Adipose tissue (tissue), 3 donors: ENCODE measurements around the gene KIF21B. TPM values are rescaled to one million over a fixed set of nuclear protein-coding genes. Genes with fewer than 3 reads are reported as not detected.

Source experiments
- H3K27ac ChIP-seq: one replicate; pipeline ENCODE4 v1.5.1; 2013; ENCODE audit warnings: low read depth, low read length
- WGBS, 3 donors: extraction: QIAGEN DNeasy Blood & Tissue Kit; methylation state at CpG; one replicate each; pipeline ENCODE4 v1.1.7; 2013; 5-methylcytosine and 5-hydroxymethylcytosine counted together
- polyA plus RNA-seq, 3 donors: library from polyadenylated mRNA; stranded (reverse); fragments of 200-250 nt; gene quantifications; one replicate each; pipeline ENCODE4 v1.2.3, GENCODE V29; 2013
- donor health status: healthy with polysubstance abuse.
- donor health status: Bipolar disorder and iron deficiency.
- donor health status: healthy.

Gene KIF21B
- polyA plus RNA-seq, 3 donors: 0.46 to 1.2 (median 1.1) TPM

DNA sequence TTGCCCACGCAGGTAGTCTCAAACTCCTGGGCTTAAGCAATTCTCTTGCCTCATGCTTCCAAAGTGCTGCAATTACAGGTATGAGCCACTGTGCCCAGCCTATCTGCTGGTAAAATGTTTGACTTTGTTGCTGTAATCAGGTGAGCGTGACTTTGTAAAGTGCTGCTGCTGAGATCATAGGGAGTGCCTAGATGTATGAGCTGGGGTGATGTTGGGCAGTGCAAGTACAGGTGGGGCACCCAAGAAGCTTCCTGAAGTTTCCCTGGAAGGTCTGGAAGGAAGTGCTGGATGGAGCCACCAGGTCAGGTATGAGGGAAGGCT lies 43.1 kb downstream of the KIF21B start:
- H3K27ac ChIP-seq: no peak overlapping the region
- whole genome bisulfite sequencing, 3 donors: 86 to 93% (median 89%) methylated on average over 2 of the region's 2 CpGs

DNA sequence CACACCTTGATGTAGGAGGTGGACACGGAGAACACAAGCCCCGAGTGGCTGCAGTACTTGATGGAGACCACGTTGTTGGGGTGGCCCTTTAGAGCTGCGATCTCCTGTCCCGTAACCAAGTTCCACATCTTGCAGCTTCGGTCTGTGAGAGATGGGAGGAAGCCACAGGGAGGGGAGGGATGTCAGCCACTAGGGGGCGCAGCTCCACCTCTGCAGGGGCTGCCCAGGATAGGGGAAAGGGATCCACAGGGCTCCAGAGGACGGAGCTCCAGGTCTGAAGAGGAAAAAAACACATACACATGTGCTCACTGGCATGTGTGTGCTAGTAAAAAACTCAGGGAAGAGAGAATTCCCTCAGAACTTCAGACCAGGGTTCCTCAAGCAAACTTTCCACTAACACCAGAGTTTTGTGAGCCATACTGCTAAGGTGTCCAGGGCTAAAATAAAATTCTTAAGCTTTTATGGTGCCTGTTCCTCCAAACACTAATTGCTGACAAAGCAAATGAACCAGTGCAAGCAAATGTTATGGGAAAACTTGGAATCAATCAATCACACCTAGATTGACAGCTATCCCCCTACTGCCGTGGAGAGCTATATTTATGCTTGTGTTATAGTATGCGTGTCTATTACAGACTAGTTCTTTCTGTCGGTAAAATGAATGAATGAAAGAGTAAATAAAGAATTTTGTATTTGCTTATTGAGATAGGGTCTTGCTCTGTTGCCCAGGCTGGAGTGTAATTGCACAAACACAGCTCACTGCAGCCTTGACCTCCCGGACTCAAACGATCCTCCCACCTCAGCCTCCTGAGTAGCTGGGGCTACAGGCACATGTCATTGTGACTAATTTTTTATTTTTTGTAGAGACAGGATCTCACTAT lies 43.7 kb downstream of the KIF21B start:
- WGBS, 3 donors: 81 to 87% (median 86%) methylated on average over 13 of the region's 13 CpGs
- no peak overlapping the region for H3K27ac ChIP-seq

- 93 to 97% (median 95%) methylated on average over 16 of the region's 16 CpGs for WGBS, 3 donors
- no peak overlapping the region for H3K27ac ChIP-seq
Measured at GRCh38 chr1:200977071-200977754, 46.3 kb downstream of the KIF21B start.

DNA sequence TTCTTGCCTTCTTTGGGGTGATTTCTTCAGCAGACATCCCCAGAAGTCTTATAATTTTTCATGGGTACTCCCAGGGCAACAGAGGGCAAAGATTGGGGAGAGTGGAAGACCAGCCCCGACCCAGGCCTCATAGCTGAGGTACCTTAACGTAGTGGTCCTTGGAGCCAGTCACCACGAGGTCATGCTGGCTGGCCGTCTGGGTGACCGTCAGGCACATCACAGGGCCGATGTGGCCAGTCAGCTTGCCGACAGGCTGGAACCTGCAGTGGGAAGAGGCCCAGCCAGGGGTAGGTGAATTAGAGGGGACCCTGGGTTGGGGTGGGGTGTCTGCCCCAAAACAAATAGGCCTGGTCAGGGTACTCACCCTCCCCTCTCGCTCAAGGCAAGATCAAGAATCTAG lies 46.9 kb downstream of the KIF21B start:
- no peak overlapping the region for H3K27ac ChIP-seq
- WGBS, 3 donors: 86 to 95% (median 91%) methylated on average over 8 of the region's 8 CpGs

DNA sequence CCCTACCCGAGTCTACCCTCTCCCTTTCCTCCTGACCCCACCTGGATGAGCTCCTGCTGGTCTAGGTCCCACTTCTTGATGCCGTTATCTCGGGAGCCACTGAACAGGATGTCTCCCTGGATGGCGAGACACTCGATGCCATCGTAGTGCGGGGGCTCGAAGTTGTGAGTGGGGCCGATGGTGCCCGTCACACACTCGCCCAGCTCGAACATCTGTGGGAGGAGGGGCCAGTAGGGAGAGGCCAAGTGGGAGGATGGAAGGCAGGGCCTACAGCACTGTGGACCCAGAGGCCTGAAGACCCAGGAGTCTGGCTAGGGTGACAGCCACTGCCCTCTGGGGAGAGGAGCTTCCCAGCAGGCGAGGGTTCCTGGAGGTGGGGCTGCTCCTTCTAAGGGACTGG lies 48.1 kb downstream of the KIF21B start:
- 93 to 96% (median 96%) methylated on average over 12 to 13 of the region's 13 CpGs for WGBS, 3 donors

GRCh38 chr1:200974711-200975110 lies 48.8 kb downstream of the KIF21B start:
- H3K27ac ChIP-seq: no peak overlapping the region
- WGBS, 3 donors: 92 to 96% (median 92%) methylated on average over 12 of the region's 12 CpGs

More for the DNA sequence above, 48.1 kb downstream of the KIF21B start:
- no peak overlapping the region for H3K27ac ChIP-seq

DNA sequence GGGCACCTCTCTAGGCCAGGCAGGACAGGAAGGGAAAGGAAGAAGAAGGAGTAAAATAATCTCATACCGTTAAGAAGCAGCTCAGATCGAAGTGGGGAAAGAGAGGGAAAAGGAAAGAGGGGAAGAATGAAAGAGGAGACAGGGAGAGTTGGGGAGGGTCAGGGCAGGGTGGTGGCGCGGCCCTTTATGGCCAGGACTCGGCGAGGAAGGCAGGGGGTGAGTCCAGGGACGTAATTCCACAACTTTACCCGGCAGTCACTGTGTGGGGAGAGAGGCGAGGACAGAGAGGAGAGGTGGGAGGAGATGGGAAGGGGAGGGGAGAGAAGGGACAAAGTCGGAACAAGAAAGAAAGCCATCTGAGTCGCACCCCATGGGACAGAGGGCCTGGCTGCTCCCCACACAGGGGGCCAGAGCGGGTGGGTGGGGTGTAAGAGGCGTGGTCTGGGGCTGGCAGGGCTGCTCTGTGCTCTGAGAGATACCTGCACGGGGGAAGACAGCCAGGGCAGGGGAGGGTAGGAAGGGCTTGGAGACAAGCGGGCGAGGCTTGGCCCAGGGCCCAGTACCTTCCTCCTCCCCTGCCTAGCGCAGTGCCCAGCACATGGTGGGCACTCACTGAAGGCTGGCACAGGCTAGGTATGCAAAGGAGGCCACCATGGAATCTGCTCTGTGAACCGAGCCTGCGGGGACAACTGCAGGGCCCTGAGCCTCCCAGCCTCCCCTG lies 49.4 kb downstream of the KIF21B start:
- H3K27ac ChIP-seq: no peak overlapping the region
- WGBS, 3 donors: 82 to 89% (median 88%) methylated on average over 18 to 19 of the region's 19 CpGs

- 77 to 92% (median 87%) methylated on average over 12 to 17 of the region's 17 CpGs for WGBS, 3 donors
- no peak overlapping the region for H3K27ac ChIP-seq
Measured at GRCh38 chr1:200972985-200973742, 50.4 kb downstream of the KIF21B start.

GRCh38 chr1:200971955-200972711 lies 51.4 kb downstream of the KIF21B start:
- WGBS, 3 donors: 46 to 57% (median 47%) methylated on average over 34 of the region's 34 CpGs
- H3K27ac ChIP-seq: no peak overlapping the region

GRCh38 chr1:200971428-200971903 lies 52.0 kb downstream of the KIF21B start:
- no peak overlapping the region for H3K27ac ChIP-seq
- 77 to 87% (median 81%) methylated on average over 14 of the region's 14 CpGs for whole genome bisulfite sequencing, 3 donors

DNA sequence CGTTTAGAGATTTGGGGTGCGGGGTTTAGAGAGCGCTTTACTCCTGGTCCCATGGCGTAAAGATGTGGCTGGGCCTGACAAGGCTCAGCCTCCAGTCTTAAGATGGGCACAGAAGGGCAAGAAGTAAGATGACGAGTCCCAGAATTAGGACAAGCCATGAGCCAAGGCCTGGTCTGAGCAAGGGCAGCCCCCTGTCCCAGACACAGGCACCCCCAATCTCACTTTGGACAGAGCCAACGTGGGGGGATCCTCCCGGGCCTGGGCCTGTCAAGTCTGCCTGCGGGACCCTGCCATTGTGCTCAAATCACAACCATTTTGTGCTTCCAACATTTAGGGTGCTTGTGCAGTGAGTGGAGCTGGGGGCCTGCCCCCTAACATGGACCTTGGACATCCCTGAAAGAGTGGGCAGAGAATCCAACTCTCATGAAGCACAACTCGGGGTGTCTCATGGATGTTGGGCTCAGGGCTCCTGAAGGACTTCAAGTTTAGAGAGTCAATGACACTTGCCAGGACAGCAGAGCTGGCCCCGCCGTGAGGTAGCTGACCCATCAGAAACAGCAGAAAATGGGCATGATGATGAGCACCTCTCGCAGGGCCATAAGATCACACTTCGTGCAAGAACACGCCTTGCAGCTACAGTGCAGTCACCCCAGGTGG lies 52.6 kb downstream of the KIF21B start:
- 89 to 94% (median 93%) methylated on average over 14 of the region's 14 CpGs for WGBS, 3 donors
- H3K27ac ChIP-seq: no peak overlapping the region

DNA sequence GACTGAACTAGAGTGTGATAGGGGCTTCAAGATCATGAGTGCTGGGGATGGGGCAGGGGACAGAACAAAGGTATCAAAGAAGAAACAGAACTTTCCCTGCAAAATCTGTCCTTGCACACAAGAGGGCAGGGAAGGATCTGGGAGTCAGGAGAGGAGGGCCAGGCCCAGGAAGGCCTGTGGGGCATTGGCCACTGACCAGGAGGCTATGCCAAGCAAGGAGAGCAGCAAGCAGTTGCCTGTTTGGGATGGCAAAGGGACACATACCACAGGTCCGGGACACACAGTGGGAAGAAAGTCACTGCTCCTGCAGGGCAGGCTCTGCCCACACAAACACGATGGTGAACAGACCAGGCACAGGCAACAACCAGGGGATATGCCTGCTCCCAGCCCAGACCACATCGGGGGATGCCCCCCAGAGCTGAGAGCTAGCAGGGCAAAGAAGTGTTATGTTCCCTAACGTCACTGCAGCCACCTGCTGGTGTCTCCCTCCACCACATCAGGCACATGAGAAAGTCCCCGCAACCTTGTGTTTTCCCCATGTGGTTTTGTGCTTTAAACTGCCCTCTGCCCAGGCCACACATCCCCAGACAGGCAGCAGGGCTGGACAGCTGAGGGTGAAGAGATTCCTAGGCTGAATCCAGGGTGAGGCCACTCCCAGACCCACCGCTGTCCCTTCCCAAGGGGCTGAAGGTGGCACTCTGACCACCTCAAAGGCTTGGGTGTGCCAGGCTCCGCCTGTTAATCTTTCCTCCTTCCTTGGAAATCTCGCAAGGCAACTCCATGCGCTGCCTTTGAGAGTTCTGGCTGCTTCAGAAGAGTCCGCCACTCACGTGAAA lies 53.6 kb downstream of the KIF21B start:
- WGBS, 3 donors: 71 to 88% (median 88%) methylated on average over 11 of the region's 11 CpGs
- H3K27ac ChIP-seq: no peak overlapping the region

DNA sequence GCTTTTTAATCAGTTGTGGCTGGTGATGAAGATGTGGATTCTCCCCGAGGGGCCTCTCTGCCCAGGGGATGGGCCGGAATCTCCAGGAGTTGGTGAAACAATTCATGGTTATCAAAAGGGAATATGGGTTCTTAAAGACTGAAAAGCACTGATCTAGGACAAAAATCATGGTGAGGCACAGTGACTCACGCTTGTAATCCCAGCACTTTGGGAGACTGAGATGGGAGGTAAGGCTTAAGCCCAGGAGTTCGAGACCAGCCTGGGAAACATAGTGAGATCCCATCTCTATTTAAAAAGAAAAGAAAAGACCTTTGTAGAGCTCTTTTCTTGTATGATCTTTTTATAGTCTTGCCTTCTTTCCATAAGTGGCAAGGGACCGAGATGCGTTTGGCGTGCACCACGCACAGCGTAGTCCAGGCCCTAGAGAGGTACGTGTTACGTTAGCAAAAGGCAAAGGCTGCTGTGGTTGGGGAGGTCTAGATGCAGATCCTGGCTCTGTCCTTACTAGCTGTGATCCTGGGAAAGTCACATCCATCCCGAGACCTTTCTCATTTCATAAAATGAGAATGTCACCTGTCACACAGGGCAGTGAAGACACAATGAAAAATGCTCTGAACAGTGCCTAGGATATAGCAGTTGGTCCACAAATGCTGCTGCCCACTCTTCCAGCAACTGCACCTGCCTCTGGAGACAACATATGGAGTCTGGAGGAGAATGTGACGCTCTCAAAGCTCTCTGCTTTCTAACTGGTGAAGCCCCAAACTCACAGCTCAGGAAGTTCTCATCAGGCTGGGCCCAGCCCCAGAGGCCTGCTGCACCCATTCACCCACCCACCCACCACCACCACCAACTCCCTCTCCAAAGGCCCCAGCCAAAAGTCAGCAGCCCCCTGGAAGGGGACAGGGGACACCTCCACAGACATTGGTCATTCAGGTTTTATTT lies 54.8 kb downstream of the KIF21B start:
- no peak overlapping the region for H3K27ac ChIP-seq
- WGBS, 3 donors: 90 to 96% (median 94%) methylated on average over 13 of the region's 13 CpGs

- 82 to 89% (median 88%) methylated on average over 11 of the region's 11 CpGs for WGBS, 3 donors
- H3K27ac ChIP-seq: no peak overlapping the region
Measured at GRCh38 chr1:200967693-200968468, 55.6 kb downstream of the KIF21B start.

GRCh38 chr1:200966934-200967333 lies 56.6 kb downstream of the KIF21B start:
- no peak overlapping the region for H3K27ac ChIP-seq
- WGBS, 3 donors: 95 to 100% (median 100%) methylated on average over 2 of the region's 2 CpGs
